HepG2 (cell line): ENCODE results near the gene PRRT2. TPM values are rescaled to one million over a fixed set of nuclear protein-coding genes. Genes with fewer than 3 reads are reported as not detected.
A peak's percentile ranks its signal among the peaks of the same experiment; 100 is the strongest.

Experiments
- CENPT ChIP-seq: sonication (generic); formaldehyde crosslinking; IDR thresholded peaks from 2 replicates; pipeline ENCODE4 v1.8.0; 2022; ENCODE audit warnings: low read depth, mild to moderate bottlenecking, moderate library complexity, missing genetic modification reagents
- CERS6 ChIP-seq: sonication (generic); formaldehyde crosslinking; IDR thresholded peaks from 2 replicates; pipeline ENCODE4 v1.5.0; 2020; ENCODE audit warnings: missing genetic modification reagents
- ELF4 ChIP-seq: sonication (generic); formaldehyde crosslinking; IDR thresholded peaks from 2 replicates; pipeline ENCODE4 v1.5.0; 2020; ENCODE audit warnings: missing genetic modification reagents, mild to moderate bottlenecking, moderate library complexity, borderline replicate concordance
- NKX3-1 ChIP-seq: sonication (generic); formaldehyde crosslinking; IDR thresholded peaks from 2 replicates; pipeline ENCODE4 v1.5.0; 2020; ENCODE audit warnings: missing genetic modification reagents
- PREB ChIP-seq: sonication (generic); formaldehyde crosslinking; IDR thresholded peaks from 2 replicates; pipeline ENCODE4 v1.4.0; 2020; ENCODE audit warnings: missing genetic modification reagents
- SNAPC4 ChIP-seq: sonication (generic); formaldehyde crosslinking; IDR thresholded peaks from 2 replicates; pipeline ENCODE4 v1.4.0; 2020; ENCODE audit warnings: mild to moderate bottlenecking, missing genetic modification reagents
- SSRP1 ChIP-seq: IDR thresholded peaks from 2 replicates; pipeline ENCODE4 v1.6.1; 2016; ENCODE audit warnings: control low read depth
- THAP9 ChIP-seq: sonication (generic); formaldehyde crosslinking; IDR thresholded peaks from 2 replicates; pipeline ENCODE4; 2020; ENCODE audit warnings: missing genetic modification reagents, mild to moderate bottlenecking, borderline replicate concordance
- U2AF2 ChIP-seq: fragments of 200-400 bp; formaldehyde crosslinking; IDR thresholded peaks from 2 replicates; pipeline ENCODE4 v1.6.1; 2017; ENCODE audit warnings: low read depth, mild to moderate bottlenecking, low read length
- ZNF143 ChIP-seq: sonication (generic); formaldehyde crosslinking; IDR thresholded peaks from 2 replicates; pipeline ENCODE4 v1.4.0; 2020; ENCODE audit warnings: missing genetic modification reagents
- ZNF260 ChIP-seq: sonication (generic); formaldehyde crosslinking; IDR thresholded peaks from 2 replicates; pipeline ENCODE4 v1.4.0; 2020; ENCODE audit warnings: missing genetic modification reagents, low read depth, mild to moderate bottlenecking, borderline replicate concordance
- ZNF550 ChIP-seq: sonication (generic); formaldehyde crosslinking; IDR thresholded peaks from 2 replicates; pipeline ENCODE4 v1.4.0; 2020; ENCODE audit warnings: mild to moderate bottlenecking, missing genetic modification reagents, borderline replicate concordance
- ZNF574 ChIP-seq: sonication (generic); formaldehyde crosslinking; IDR thresholded peaks from 2 replicates; pipeline ENCODE4 v1.4.0; 2020; ENCODE audit warnings: missing genetic modification reagents
- polyA plus RNA-seq, 8 experiments: library from polyadenylated mRNA; depleted of rRNA in 3 of 8; stranded (reverse) in 7 of 8; unstranded in 1 of 8; fragments of >200 nt; fragmentation: Illumina TruSeq in 4 of 8; extraction: Trizol in 4 of 8; gene quantifications; 2 replicates each; pipeline versions ENCODE4 v1.2.1 to v1.2.3, GENCODE V29; 2011 to 2016; ENCODE audit warnings: low read depth in 4 of 8, missing spikeins in 1 of 8, mixed read lengths in 1 of 8; ENCODE audit not compliant: insufficient read depth in 1 of 8
- total RNA-seq, 5 experiments: library from RNA; depleted of rRNA; stranded (reverse); fragments of >200 nt; fragmentation: Illumina TruSeq; extraction: Trizol; gene quantifications; 2 replicates each; pipeline ENCODE4 v1.2.3, GENCODE V29; 2016; ENCODE audit warnings: low read depth in 1 of 5

The PRRT2 gene
- total and polyA plus RNA-seq, 2 of the 13 experiments (the other 11 are each of a cell fraction or from before 2014, with no cell fraction given) = 0.51 to 1.1 TPM

- no peak for TF ChIP-seq THAP9 (CRISPR knock-in tag)
- TF ChIP-seq CENPT (CRISPR knock-in tag) = no peak
- TF ChIP-seq ZNF143 = no peak
- TF ChIP-seq NKX3-1 = no peak; the same call in 1 of the 2 replicates
- TF ChIP-seq PREB (CRISPR knock-in tag) = no peak
- TF ChIP-seq ZNF574 = peak; percentile 50; the same call in 1 of the 2 replicates
- TF ChIP-seq ZNF550 = no peak
- no peak for TF ChIP-seq CERS6
- TF ChIP-seq ELF4 (CRISPR knock-in tag) = no peak
- no peak for TF ChIP-seq SSRP1 (CRISPR knock-in tag)
- TF ChIP-seq SNAPC4 = no peak
- no peak for TF ChIP-seq ZNF260 (CRISPR knock-in tag)
- TF ChIP-seq U2AF2 = no peak
Measured at GRCh38 chr16:29806641-29807425, 5.2 kb upstream of the PRRT2 start (continued).
